ENCODE data around the gene PMVK. TPM values are rescaled to one million over a fixed set of nuclear protein-coding genes. Genes with fewer than 3 reads are reported as not detected.

PMVK gene
- total RNA-seq, 1 donor from 2014 or later = 11.3 TPM

DNA sequence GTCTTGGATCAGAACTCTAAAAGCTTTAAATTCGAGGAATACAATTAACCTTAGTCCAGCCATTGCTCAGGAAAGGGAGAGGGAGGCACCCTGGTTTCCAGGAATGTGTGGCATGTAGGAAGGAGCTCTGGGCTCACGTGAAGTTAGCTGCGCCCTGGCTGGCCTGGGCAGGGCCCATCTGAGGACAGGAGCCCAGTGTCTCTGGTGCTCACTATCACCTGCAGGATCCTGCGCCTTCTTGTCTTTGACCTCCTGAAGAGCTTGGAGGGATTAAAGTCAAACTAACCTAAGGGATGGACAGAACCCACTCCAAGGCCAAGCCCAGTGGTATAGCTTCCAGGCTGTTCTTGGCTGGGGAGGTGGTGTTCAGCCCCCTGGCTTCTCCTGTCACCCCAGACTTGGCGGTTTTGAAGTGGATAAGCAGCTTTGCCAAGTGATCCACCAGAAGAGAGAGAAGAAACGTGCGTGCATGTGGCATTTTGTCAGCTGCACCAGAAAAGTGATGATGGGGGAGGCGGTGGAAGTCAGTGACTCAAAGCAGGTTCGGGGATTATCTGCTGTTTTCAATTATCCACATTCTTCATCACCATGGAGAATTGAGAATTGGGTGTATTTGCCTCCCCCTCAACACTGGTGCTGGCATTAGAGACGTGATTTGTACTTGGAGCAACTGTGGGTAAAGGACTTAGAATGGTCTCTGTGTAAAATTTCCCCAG is 54.5 kb downstream of the PMVK start:
- no peak for DNase-seq (ENCODE audit: low read depth)

DNA sequence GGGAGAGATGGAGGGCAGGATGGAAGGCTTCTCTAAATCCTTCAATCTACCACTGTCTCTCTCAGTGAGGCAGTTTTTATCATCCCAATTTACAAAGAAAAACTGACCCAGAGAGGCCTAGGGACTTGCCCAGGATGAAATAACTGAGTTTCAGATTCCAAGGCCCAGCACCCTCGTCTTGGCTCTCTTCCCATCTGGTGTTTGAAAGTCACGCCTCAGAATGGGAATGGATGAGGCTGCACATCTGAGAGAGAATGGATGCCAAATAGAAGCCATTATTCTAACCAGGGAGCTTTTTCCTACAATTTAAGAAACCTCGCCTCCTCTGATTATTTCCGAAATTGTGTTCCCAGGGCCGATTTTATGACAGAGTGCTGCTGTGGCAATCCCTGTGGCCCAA is 55.8 kb downstream of the PMVK start:
- peak; percentile 39 for DNase-seq (ENCODE audit: low read depth)

DNA sequence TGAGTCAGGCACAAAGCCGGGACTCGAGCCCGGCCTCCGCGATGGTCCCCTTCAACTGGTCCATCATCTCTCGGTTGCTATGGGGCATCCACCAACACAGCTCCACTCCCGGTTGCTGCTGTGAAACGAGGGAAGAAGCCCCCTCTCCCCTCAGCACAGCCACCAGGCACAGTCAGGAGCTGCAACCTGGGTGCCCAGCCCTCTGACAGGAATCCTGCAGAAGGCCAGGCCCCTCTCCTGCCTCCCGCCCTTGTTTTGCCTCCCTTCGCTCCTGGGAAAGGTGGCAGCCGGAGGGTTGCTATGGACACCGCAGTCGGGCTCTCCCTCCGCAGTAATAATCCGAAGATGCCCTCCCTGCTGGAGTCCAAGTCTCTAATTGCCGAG is 57.5 kb downstream of the PMVK start:
- no peak for DNase-seq (ENCODE audit: low read depth)

DNA sequence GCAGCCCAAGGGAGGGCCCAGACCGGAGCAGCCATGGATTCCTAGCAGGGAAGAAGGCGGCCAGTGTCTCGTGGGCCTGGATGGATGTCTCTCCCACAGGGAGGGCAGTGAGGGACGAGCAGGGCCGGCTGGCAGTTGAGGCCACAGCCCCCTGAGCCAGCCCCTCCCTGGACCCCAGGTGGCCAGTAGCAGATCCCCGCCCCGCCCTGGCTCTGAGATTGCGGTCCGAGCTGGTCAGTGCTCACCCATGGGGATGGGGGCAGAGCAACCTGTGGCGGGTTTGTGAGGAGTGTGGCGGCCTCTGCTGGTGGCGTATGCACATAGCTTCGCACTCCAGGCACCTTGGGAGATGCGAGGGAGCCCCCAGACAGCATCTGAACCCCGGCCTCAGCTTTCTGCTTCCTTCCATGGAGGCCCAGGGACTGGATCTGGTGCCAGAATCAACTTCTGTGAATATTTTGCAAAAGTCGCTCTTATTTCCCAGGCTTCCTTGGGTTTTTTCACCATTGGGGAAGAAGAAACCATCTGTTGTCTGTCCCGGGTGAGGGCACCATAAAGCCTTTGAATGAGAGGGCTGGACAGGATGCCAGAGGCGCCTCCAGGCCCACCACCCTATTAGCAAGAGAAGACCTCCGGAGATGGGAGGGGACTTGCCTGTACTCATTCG is 58.0 kb downstream of the PMVK start:
- peak; percentile 74 for DNase-seq (ENCODE audit: low read depth)

DNA sequence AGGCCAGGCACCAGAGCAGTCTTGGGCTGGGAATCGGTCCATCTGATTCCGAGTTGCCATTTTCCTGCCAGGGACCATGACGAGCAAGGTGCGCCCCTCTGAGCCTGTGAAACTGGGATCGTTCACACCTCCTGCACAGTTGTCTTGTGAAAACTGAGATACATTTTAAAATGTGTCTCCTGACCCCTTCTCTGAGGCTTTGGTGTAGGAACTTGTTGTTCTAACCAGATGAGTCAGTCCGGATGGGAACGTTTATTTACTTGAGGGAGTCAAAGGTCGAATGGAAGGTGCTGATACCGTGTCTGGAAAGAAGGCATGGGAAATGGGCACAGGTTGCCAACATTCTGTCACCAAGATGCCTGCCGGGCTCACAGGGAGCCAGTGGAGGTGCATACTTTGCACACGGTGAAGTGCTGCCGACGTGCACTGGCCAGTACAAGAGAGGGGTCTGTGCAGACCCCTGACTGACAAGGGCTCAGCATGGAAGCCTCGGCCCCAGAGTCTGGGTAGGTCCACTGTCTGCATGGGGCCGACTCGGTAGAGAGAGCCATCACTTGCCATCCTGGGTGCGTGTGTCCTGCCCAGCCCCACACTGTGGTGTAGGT is 59.0 kb downstream of the PMVK start:
- no peak for DNase-seq (ENCODE audit: low read depth)

DNA sequence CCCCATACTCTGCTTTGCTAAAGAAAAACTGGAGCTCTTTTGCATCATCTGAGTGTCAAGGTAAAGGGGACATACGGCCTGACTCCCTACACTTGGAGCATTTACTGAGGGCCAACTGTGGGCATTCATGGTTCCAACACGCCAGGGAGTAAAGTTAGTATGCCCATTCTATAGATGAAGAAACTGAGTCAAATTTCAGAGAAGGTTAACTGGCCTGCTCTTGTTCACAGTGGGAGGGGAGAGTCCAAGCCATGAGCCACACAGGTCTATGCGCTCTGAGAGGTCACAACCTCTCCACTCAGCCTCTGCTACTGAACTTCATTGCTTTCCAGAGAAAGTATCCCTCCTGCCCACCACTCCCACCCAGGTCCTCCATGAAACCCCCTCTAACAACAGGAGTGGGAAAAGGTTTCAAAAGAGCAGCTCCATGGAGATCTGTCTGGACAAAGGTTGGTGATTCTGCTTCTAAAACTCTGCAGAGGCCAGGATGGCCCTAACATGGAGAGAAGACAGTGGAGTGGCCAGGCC is 59.6 kb downstream of the PMVK start:
- no peak for DNase-seq (ENCODE audit: low read depth)

Small RNA genes within 50 kb of the gene (microRNA-seq; reads per million reads assigned to microRNA genes)
- not detected for gene MIR4258

Other genes with a start within 250 kb of the PMVK start
- gene KCNN3, start 66.4 kb downstream of the PMVK start, total RNA-seq = 30.8 and 41.3 TPM in 2 replicates
- 535 and 641 TPM in 2 replicates for gene PBXIP1, start 19.4 kb upstream of the PMVK start, total RNA-seq
- 25.8 and 31.0 TPM in 2 replicates for gene PYGO2, start 25.1 kb upstream of the PMVK start, total RNA-seq
- 165 and 171 TPM in 2 replicates for gene SHC1, start 34.0 kb upstream of the PMVK start, total RNA-seq
- gene CKS1B, start 38.0 kb upstream of the PMVK start, total RNA-seq = 26.6 and 33.5 TPM in 2 replicates
- 27.2 and 28.1 TPM in 2 replicates for gene FLAD1, start 46.6 kb upstream of the PMVK start, total RNA-seq
- gene LENEP, start 56.9 kb upstream of the PMVK start, total RNA-seq = not detected in 2 replicates
- 24.6 and 26.6 TPM in 2 replicates for gene ZBTB7B, start 66.1 kb upstream of the PMVK start, total RNA-seq
- not detected in 2 replicates for gene DCST2, start 97.1 kb upstream of the PMVK start, total RNA-seq
- gene DCST1, start 97.1 kb upstream of the PMVK start, total RNA-seq = not detected in 2 replicates
- gene ADAM15, start 114.6 kb upstream of the PMVK start, total RNA-seq = 27.3 and 33.3 TPM in 2 replicates
- gene EFNA4, start 127.0 kb upstream of the PMVK start, total RNA-seq = 4.9 and 8.3 TPM in 2 replicates
- gene EFNA3, start 142.1 kb upstream of the PMVK start, total RNA-seq = 0.56 and 0.88 TPM in 2 replicates
- 0.59 and 1.4 TPM in 2 replicates for gene EFNA1, start 191.2 kb upstream of the PMVK start, total RNA-seq
- 12.2 and 13.4 TPM in 2 replicates for gene SLC50A1, start 199.1 kb upstream of the PMVK start, total RNA-seq
- 83.9 and 90.0 TPM in 2 replicates for gene DPM3, start 203.8 kb upstream of the PMVK start, total RNA-seq
- gene KRTCAP2, start 236.6 kb upstream of the PMVK start, total RNA-seq = 51.3 and 81.4 TPM in 2 replicates
- gene TRIM46, start 237.1 kb upstream of the PMVK start, total RNA-seq = 0.62 and 0.94 TPM in 2 replicates

Measured in myocyte (in vitro differentiated cells).